ENCODE data around the gene GBA3. TPM values are rescaled to one million over a fixed set of nuclear protein-coding genes. Genes with fewer than 3 reads are reported as not detected.

GBA3 gene
- total RNA-seq, 5 donors from 2014 or later (not counting 1 experiment from before 2014, with no cell fraction given) = 0.12 TPM; not detected in 4

- ChIA-PET CTCF (no interaction called here), POLR2A (no interaction called here)
- Mint-ChIP-seq H3K27me3 (peaks cover 0 to 5% of the 10 kb centered on the region in 2 donors), H3K36me3 (no peaks in the 10 kb centered on the region), H3K4me3 (no peak overlapping the region), H3K9me3 (no peaks in the 10 kb centered on the region), H3K27ac (no peak overlapping the region), H3K4me1 (no peaks in the 10 kb centered on the region)
- WGBS (ENCODE audit: insufficient coverage) = no CpG with 5 or more reads among the region's 1 CpG
- Histone ChIP-seq H3K27ac (ENCODE audit: low read length) (no peak overlapping the region), H3K36me3 (ENCODE audit: control insufficient read depth in 2 of 2, extremely low read depth in 1 of 2, insufficient read depth in 1 of 2, low read length in 1 of 2) (no peaks in the 10 kb centered on the region), H3K27me3 (replicated peaks in 1 of 2; ENCODE audit: control insufficient read depth in 2 of 2, extremely low read depth in 1 of 2, insufficient read depth in 2 of 2, low read length in 1 of 2) (no peaks in the 10 kb centered on the region), H3K4me3 (ENCODE audit: control insufficient read depth in 1 of 2, extremely low read depth in 1 of 2, low read length in 1 of 2) (no peak overlapping the region), H3K9me3 (no peaks in the 10 kb centered on the region), H3K4me1 (ENCODE audit: control insufficient read depth in 1 of 2, extremely low read depth in 1 of 2, insufficient read depth in 2 of 2, low read length in 2 of 2) (no peaks in the 10 kb centered on the region)
- ATAC-seq (replicated peaks in 1 of 4) (no peak), DNase-seq (no peak)
Observed at GRCh38 chr4:22707390-22707789, 14.7 kb downstream of the GBA3 start.

GRCh38 chr4:22708961-22709360 lies 16.2 kb downstream of the GBA3 start:
- no peak overlapping the region for H3K4me3 ChIP-seq (ENCODE audit: control insufficient read depth in 1 of 2, extremely low read depth in 1 of 2, low read length in 1 of 2)
- H3K27ac Mint-ChIP-seq = no peak overlapping the region
- H3K9me3 Mint-ChIP-seq = no peaks in the 10 kb centered on the region
- no peaks in the 10 kb centered on the region for H3K9me3 ChIP-seq
- CTCF ChIA-PET = interaction anchor here in 1 of 2 donors (0.5 kb wide), 1 partner anchor 20 kb away, joined by 3 read pairs; no protein-coding TSS in a partner anchor
- H3K4me3 Mint-ChIP-seq = no peak overlapping the region
- 56% methylated on average over 2 of the region's 3 CpGs for WGBS (ENCODE audit: insufficient coverage)
- DNase-seq (no peak), ATAC-seq (replicated peaks in 1 of 4) (no peak)
- peaks cover 0 to 5% of the 10 kb centered on the region in 2 donors for H3K27me3 Mint-ChIP-seq
- no peaks in the 10 kb centered on the region for H3K4me1 Mint-ChIP-seq
- H3K36me3 ChIP-seq (ENCODE audit: control insufficient read depth in 2 of 2, extremely low read depth in 1 of 2, insufficient read depth in 1 of 2, low read length in 1 of 2) = no peaks in the 10 kb centered on the region
- H3K27ac ChIP-seq (ENCODE audit: low read length) = no peak overlapping the region
- H3K27me3 ChIP-seq (replicated peaks in 1 of 2; ENCODE audit: control insufficient read depth in 2 of 2, extremely low read depth in 1 of 2, insufficient read depth in 2 of 2, low read length in 1 of 2) = no peaks in the 10 kb centered on the region
- POLR2A ChIA-PET = no interaction called here
- no peaks in the 10 kb centered on the region for H3K4me1 ChIP-seq (ENCODE audit: control insufficient read depth in 1 of 2, extremely low read depth in 1 of 2, insufficient read depth in 2 of 2, low read length in 2 of 2)
- H3K36me3 Mint-ChIP-seq = no peaks in the 10 kb centered on the region

GRCh38 chr4:22712105-22712504 lies 19.4 kb downstream of the GBA3 start:
- no peaks in the 10 kb centered on the region for H3K36me3 ChIP-seq (ENCODE audit: control insufficient read depth in 2 of 2, extremely low read depth in 1 of 2, insufficient read depth in 1 of 2, low read length in 1 of 2)
- H3K27ac ChIP-seq (ENCODE audit: low read length) = no peak overlapping the region
- no peak for ATAC-seq (replicated peaks in 1 of 4)
- H3K36me3 Mint-ChIP-seq = no peaks in the 10 kb centered on the region
- H3K4me3 Mint-ChIP-seq = no peak overlapping the region
- no peaks in the 10 kb centered on the region for H3K27me3 ChIP-seq (replicated peaks in 1 of 2; ENCODE audit: control insufficient read depth in 2 of 2, extremely low read depth in 1 of 2, insufficient read depth in 2 of 2, low read length in 1 of 2)
- peaks cover 0 to 2% of the 10 kb centered on the region in 2 donors for H3K27me3 Mint-ChIP-seq
- WGBS (ENCODE audit: insufficient coverage) = 60% methylated on average over 3 of the region's 4 CpGs
- peaks cover 0 to 5% (median 0%) of the 10 kb centered on the region in 3 donors for H3K9me3 Mint-ChIP-seq
- no peak overlapping the region for H3K4me3 ChIP-seq (ENCODE audit: control insufficient read depth in 1 of 2, extremely low read depth in 1 of 2, low read length in 1 of 2)
- ChIA-PET POLR2A (no interaction called here), CTCF (no interaction called here)
- H3K9me3 ChIP-seq = no peaks in the 10 kb centered on the region
- no peaks in the 10 kb centered on the region for H3K4me1 ChIP-seq (ENCODE audit: control insufficient read depth in 1 of 2, extremely low read depth in 1 of 2, insufficient read depth in 2 of 2, low read length in 2 of 2)
- H3K4me1 Mint-ChIP-seq = no peaks in the 10 kb centered on the region
- H3K27ac Mint-ChIP-seq = no peak overlapping the region
- DNase-seq = no peak

- Mint-ChIP-seq H3K36me3 (no peaks in the 10 kb centered on the region), H3K27ac (no peak overlapping the region), H3K27me3 (no peaks in the 10 kb centered on the region), H3K4me1 (no peaks in the 10 kb centered on the region), H3K4me3 (no peak overlapping the region), H3K9me3 (peaks cover 0 to 5% (median 0%) of the 10 kb centered on the region in 3 donors)
- Histone ChIP-seq H3K36me3 (ENCODE audit: control insufficient read depth in 2 of 2, extremely low read depth in 1 of 2, insufficient read depth in 1 of 2, low read length in 1 of 2) (no peaks in the 10 kb centered on the region), H3K4me3 (ENCODE audit: control insufficient read depth in 1 of 2, extremely low read depth in 1 of 2, low read length in 1 of 2) (no peak overlapping the region), H3K9me3 (no peaks in the 10 kb centered on the region), H3K4me1 (ENCODE audit: control insufficient read depth in 1 of 2, extremely low read depth in 1 of 2, insufficient read depth in 2 of 2, low read length in 2 of 2) (no peaks in the 10 kb centered on the region), H3K27ac (ENCODE audit: low read length) (no peak overlapping the region), H3K27me3 (replicated peaks in 1 of 2; ENCODE audit: control insufficient read depth in 2 of 2, extremely low read depth in 1 of 2, insufficient read depth in 2 of 2, low read length in 1 of 2) (no peaks in the 10 kb centered on the region)
- WGBS (ENCODE audit: insufficient coverage) = 84% methylated on average over 4 of the region's 7 CpGs
- ChIA-PET CTCF (no interaction called here), POLR2A (no interaction called here)
- DNase-seq (no peak), ATAC-seq (replicated peaks in 1 of 4) (no peak)
Observed at GRCh38 chr4:22712529-22712928, 19.8 kb downstream of the GBA3 start.

GRCh38 chr4:22713841-22714240 lies 21.1 kb downstream of the GBA3 start:
- no peaks in the 10 kb centered on the region for H3K9me3 ChIP-seq
- no peak overlapping the region for H3K4me3 ChIP-seq (ENCODE audit: control insufficient read depth in 1 of 2, extremely low read depth in 1 of 2, low read length in 1 of 2)
- ChIA-PET CTCF (no interaction called here), POLR2A (no interaction called here)
- H3K27ac ChIP-seq (ENCODE audit: low read length) = no peak overlapping the region
- peaks cover 0 to 5% (median 0%) of the 10 kb centered on the region in 3 donors for H3K9me3 Mint-ChIP-seq
- ATAC-seq (replicated peaks in 1 of 4) (no peak), DNase-seq (no peak)
- H3K27me3 Mint-ChIP-seq = no peaks in the 10 kb centered on the region
- no peak overlapping the region for H3K4me3 Mint-ChIP-seq
- no peaks in the 10 kb centered on the region for H3K36me3 ChIP-seq (ENCODE audit: control insufficient read depth in 2 of 2, extremely low read depth in 1 of 2, insufficient read depth in 1 of 2, low read length in 1 of 2)
- whole genome bisulfite sequencing (ENCODE audit: insufficient coverage) = no CpG with 5 or more reads among the region's 1 CpG
- no peaks in the 10 kb centered on the region for H3K4me1 Mint-ChIP-seq
- no peaks in the 10 kb centered on the region for H3K4me1 ChIP-seq (ENCODE audit: control insufficient read depth in 1 of 2, extremely low read depth in 1 of 2, insufficient read depth in 2 of 2, low read length in 2 of 2)
- no peaks in the 10 kb centered on the region for H3K36me3 Mint-ChIP-seq
- no peak overlapping the region for H3K27ac Mint-ChIP-seq
- H3K27me3 ChIP-seq (replicated peaks in 1 of 2; ENCODE audit: control insufficient read depth in 2 of 2, extremely low read depth in 1 of 2, insufficient read depth in 2 of 2, low read length in 1 of 2) = no peaks in the 10 kb centered on the region

- no peaks in the 10 kb centered on the region for H3K4me1 ChIP-seq (ENCODE audit: control insufficient read depth in 1 of 2, extremely low read depth in 1 of 2, insufficient read depth in 2 of 2, low read length in 2 of 2)
- ChIA-PET CTCF (no interaction called here), POLR2A (no interaction called here)
- WGBS (ENCODE audit: insufficient coverage) = no CpG with 5 or more reads among the region's 3 CpGs
- H3K9me3 Mint-ChIP-seq = peaks cover 5 to 16% (median 8%) of the 10 kb centered on the region in 3 donors
- H3K36me3 Mint-ChIP-seq = no peaks in the 10 kb centered on the region
- H3K36me3 ChIP-seq (ENCODE audit: control insufficient read depth in 2 of 2, extremely low read depth in 1 of 2, insufficient read depth in 1 of 2, low read length in 1 of 2) = no peaks in the 10 kb centered on the region
- H3K27ac Mint-ChIP-seq = no peak overlapping the region
- H3K9me3 ChIP-seq = no peaks in the 10 kb centered on the region
- H3K4me3 ChIP-seq (ENCODE audit: control insufficient read depth in 1 of 2, extremely low read depth in 1 of 2, low read length in 1 of 2) = no peak overlapping the region
- H3K4me3 Mint-ChIP-seq = no peak overlapping the region
- H3K4me1 Mint-ChIP-seq = no peaks in the 10 kb centered on the region
- H3K27ac ChIP-seq (ENCODE audit: low read length) = no peak overlapping the region
- DNase-seq (no peak), ATAC-seq (replicated peaks in 1 of 4) (no peak)
- no peaks in the 10 kb centered on the region for H3K27me3 Mint-ChIP-seq
- H3K27me3 ChIP-seq (replicated peaks in 1 of 2; ENCODE audit: control insufficient read depth in 2 of 2, extremely low read depth in 1 of 2, insufficient read depth in 2 of 2, low read length in 1 of 2) = no peaks in the 10 kb centered on the region
Observed at GRCh38 chr4:22719218-22719617, 26.5 kb downstream of the GBA3 start.

GRCh38 chr4:22720091-22720490 lies 27.4 kb downstream of the GBA3 start:
- H3K27me3 Mint-ChIP-seq = peaks cover 0 to 3% of the 10 kb centered on the region in 2 donors
- no peaks in the 10 kb centered on the region for H3K36me3 Mint-ChIP-seq
- Histone ChIP-seq H3K4me1 (ENCODE audit: control insufficient read depth in 1 of 2, extremely low read depth in 1 of 2, insufficient read depth in 2 of 2, low read length in 2 of 2) (no peaks in the 10 kb centered on the region), H3K4me3 (ENCODE audit: control insufficient read depth in 1 of 2, extremely low read depth in 1 of 2, low read length in 1 of 2) (no peak overlapping the region), H3K27me3 (replicated peaks in 1 of 2; ENCODE audit: control insufficient read depth in 2 of 2, extremely low read depth in 1 of 2, insufficient read depth in 2 of 2, low read length in 1 of 2) (no peaks in the 10 kb centered on the region), H3K27ac (ENCODE audit: low read length) (no peak overlapping the region), H3K9me3 (no peaks in the 10 kb centered on the region), H3K36me3 (ENCODE audit: control insufficient read depth in 2 of 2, extremely low read depth in 1 of 2, insufficient read depth in 1 of 2, low read length in 1 of 2) (no peaks in the 10 kb centered on the region)
- no CpG with 5 or more reads among the region's 2 CpGs for WGBS (ENCODE audit: insufficient coverage)
- H3K27ac Mint-ChIP-seq = no peak overlapping the region
- peaks cover 5 to 18% (median 8%) of the 10 kb centered on the region in 3 donors for H3K9me3 Mint-ChIP-seq
- no peaks in the 10 kb centered on the region for H3K4me1 Mint-ChIP-seq
- ATAC-seq (replicated peaks in 1 of 4) = no peak
- ChIA-PET CTCF (interaction anchor here in 1 of 2 donors (0.6 kb wide), 1 partner anchor 1972 kb away, joined by 3 read pairs; no protein-coding TSS in a partner anchor), POLR2A (no interaction called here)
- H3K4me3 Mint-ChIP-seq = no peak overlapping the region
- no peak for DNase-seq

All from T-cell (primary cell).